Left lung (tissue), 10 donors: Measurements from ENCODE around the gene SMIM38. TPM values are rescaled to one million over a fixed set of nuclear protein-coding genes. Genes with fewer than 3 reads are reported as not detected.
"Not testable (repeated sequence)": the region's sequence is repeated elsewhere in the genome, so short reads cannot be mapped to it uniquely, and the experiment has no call there.

ENCODE experiments used
- ATAC-seq: fragments of 200-7000 bp; cut with Tn5 transposase; one replicate; pipeline ENCODE4 v1.9.1; 2020; ENCODE audit warnings: moderate library complexity
- DNase-seq, 4 donors: peaks; one replicate each; pipeline ENCODE4 v3.0.0-alpha.2; 2013 to 2020
- H3K27ac ChIP-seq, 2 donors: fragments of 200-600 bp; sonication (generic) in 1 of 2; one replicate each; pipeline versions ENCODE4 v1.5.0 to v1.8.0; 2020 to 2021
- H3K27me3 ChIP-seq, 2 donors: fragments of 200-600 bp; sonication (generic) in 1 of 2; one replicate each; pipeline versions ENCODE4 v1.5.0 to v1.8.0; 2020 to 2021
- H3K36me3 ChIP-seq, 2 donors: fragments of 200-600 bp; sonication (generic) in 1 of 2; one replicate each; pipeline versions ENCODE4 v1.5.0 to v1.8.0; 2020 to 2021
- H3K4me1 ChIP-seq, 2 donors: fragments of 200-600 bp; one replicate each; pipeline ENCODE4 v1.8.0; 2021
- H3K4me3 ChIP-seq, 2 donors: fragments of 200-600 bp; sonication (generic) in 1 of 2; one replicate each; pipeline versions ENCODE4 v1.5.0 to v1.8.0; 2020 to 2021; ENCODE audit warnings: mild to moderate bottlenecking in 1 of 2
- H3K9me3 ChIP-seq, 2 donors: fragments of 200-600 bp; sonication (generic) in 1 of 2; one replicate each; pipeline versions ENCODE4 v1.5.0 to v1.8.0; 2020 to 2021
- CTCF ChIP-seq, 2 donors: fragments of 200-600 bp; sonication (generic) in 1 of 2; IDR thresholded peaks; one replicate each; pipeline versions ENCODE4 v1.5.0 to v1.8.0; 2021; ENCODE audit warnings: antibody characterized with exemption in 2 of 2
- intact Hi-C, 2 donors: fragments of 100-400 bp; cut with DNase I; formaldehyde crosslinking; loops; one replicate each; pipeline versions ENCODE4 v1.11.2 to v1.14.2; 2022
- polyA plus RNA-seq, 6 donors: library from polyadenylated mRNA; unstranded; fragments of 120-200 nt; gene quantifications; one replicate each; pipeline ENCODE4 v1.2.1, GENCODE V29; 2013; ENCODE audit not compliant: insufficient read length in 6 of 6
- total RNA-seq, 2 donors: library from RNA; stranded (reverse); fragmentation: NEBNext Ultra II Directional; extraction: Animal tissue kit (Norgen Biotek cat#: 25700); gene quantifications; one replicate each; pipeline ENCODE4 v1.2.1, GENCODE V29; 2021
- donor health status: DM: no; HTN: yes; CAD: no.
- donor health status: DM: no; HTN: no; CAD: no.

Gene SMIM38
- total and polyA plus RNA-seq, 8 donors, result 0.09 to 1.3 (median 0.68) TPM

GRCh38 chr11:69134957-69135356 is 20.8 kb upstream of the SMIM38 start:
- intact Hi-C loops, result no loop called here
- Histone ChIP-seq H3K4me3 (no peak overlapping the region), H3K27me3 (no peaks in the 10 kb centered on the region), H3K9me3 (peaks cover 0 to 8% of the 10 kb centered on the region in 2 donors), H3K4me1 (peaks cover 0 to 7% of the 10 kb centered on the region in 2 donors), H3K36me3 (no peaks in the 10 kb centered on the region), H3K27ac (no peak overlapping the region)
- no peak for TF ChIP-seq CTCF (IDR thresholded peaks at IDR 0.05)
- ATAC-seq, result no peak
- peak in 1 of 4 donors; percentile 19 for DNase-seq

DNA sequence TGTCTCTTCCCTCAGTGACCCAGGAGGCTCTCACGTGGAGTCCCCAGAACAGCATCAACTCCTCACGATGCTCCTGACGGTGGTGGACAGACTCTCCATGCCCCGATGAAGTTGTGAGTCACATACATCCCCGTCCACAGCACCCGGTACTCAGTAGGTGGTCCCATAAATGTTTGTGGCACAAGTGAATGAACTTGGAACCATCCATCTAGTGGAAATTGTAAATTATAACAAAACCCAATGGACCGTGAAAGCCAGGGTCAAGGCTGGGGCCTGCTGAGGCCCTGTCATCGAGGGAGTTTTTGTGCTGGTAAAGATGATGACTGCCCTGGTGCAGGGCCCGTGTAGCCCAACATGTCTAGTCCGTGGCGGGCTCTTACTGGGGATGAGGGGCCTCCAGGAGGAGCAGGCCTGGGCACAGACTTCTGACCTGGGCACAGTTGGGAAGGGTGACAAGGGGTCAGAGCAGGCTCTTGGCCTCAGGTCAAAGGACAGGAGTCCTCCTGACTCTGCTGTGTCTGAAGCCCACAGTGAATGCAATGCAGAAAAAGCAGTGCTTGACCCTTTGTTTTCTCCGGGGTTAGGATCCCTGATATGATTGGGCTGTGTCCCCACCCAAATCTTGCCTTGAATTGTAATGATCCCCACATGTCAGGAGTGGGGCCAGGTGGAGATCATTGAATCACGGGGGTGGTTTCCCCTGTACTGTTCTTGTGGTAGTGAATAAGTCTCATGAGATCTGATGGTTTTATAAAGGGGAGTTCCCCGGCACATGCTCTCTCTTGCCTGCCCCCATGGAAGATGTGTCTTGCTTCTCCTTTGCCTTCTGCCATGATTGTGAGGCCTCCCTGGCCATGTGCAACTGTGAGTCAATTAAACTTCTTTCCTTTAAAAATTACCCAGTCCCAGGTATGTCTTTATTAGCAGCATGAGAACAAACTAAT is 20.0 kb upstream of the SMIM38 start:
- intact Hi-C loops, result no loop called here
- Histone ChIP-seq H3K9me3 (peaks cover 0 to 8% of the 10 kb centered on the region in 2 donors), H3K27ac (no peak overlapping the region), H3K27me3 (no peaks in the 10 kb centered on the region), H3K4me1 (peaks cover 0 to 7% of the 10 kb centered on the region in 2 donors), H3K36me3 (no peaks in the 10 kb centered on the region), H3K4me3 (no peak overlapping the region)
- TF ChIP-seq CTCF (IDR thresholded peaks at IDR 0.05), result no peak
- peak in 1 of 4 donors; percentile 19 for DNase-seq
- no peak for ATAC-seq

DNA sequence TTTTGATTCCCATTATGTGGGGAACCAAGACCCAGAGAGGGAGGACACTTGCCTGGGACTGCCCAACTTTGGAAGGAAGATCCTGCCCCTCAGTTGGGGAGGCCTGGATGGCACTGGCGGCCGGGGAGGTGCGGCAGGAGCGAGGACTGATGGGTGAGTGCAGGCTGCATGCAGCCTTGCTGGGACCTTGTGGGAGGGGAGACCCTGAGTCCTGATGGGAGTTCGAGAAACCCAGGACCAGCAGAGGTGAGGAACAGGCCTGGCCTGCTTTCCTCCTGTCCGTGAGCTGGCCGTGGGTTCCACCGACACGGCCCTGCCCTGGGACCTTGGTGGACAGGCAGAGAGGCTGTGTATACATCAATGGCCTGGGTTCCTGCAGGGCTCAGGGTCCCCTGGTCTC is 19.3 kb upstream of the SMIM38 start:
- DNase-seq (peak in 2 of 4 donors; percentile 13 to 59), ATAC-seq (no peak)
- H3K27ac ChIP-seq, result no peak overlapping the region
- H3K9me3 ChIP-seq, result peaks cover 0 to 8% of the 10 kb centered on the region in 2 donors
- intact Hi-C loops, result no loop called here
- no peak for TF ChIP-seq CTCF (IDR thresholded peaks at IDR 0.05)
- H3K4me3 ChIP-seq, result no peak overlapping the region
- H3K36me3 ChIP-seq, result no peaks in the 10 kb centered on the region
- peaks cover 0 to 6% of the 10 kb centered on the region in 2 donors for H3K4me1 ChIP-seq
- no peaks in the 10 kb centered on the region for H3K27me3 ChIP-seq

DNA sequence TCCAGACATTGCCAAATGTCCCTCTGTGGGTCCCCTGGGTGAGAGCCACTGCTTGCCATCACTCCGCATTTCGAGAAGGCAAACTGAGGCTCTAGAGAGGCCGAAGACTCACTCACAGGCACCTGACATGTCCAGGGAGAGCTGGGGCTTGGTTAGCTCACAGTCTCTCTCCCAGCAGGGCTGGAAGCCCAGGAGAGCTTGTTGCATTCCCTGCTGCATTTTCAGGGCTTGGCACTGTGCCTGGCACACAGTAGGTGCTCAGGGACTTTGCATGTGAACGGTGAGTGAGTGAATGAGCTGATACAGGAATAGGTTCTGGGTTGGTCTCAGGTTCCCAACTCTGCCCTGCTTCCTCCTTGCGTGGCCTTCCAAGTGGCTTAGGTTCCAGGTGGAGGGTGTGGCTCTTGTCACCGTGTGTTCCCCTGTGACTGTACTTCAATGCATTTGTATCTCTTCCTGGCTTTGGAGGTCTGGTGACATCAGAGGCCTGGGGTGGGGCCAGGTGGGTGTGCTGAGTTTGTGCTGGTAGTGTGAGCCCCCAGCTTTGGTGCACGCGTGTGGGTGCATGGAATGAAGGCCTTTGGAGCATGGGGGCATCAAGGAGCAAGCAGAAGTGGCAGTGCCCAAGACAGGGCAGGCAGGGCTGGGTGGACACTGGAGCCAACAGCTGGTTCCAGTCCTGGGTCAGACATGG is 18.4 kb upstream of the SMIM38 start:
- H3K4me1 ChIP-seq, result no peaks in the 10 kb centered on the region
- TF ChIP-seq CTCF (IDR thresholded peaks at IDR 0.05), result no peak
- DNase-seq (peak in 1 of 4 donors; percentile 25), ATAC-seq (peak; percentile 42)
- H3K27ac ChIP-seq, result no peak overlapping the region
- no peaks in the 10 kb centered on the region for H3K36me3 ChIP-seq
- intact Hi-C loops, result no loop called here
- H3K4me3 ChIP-seq, result no peak overlapping the region
- H3K27me3 ChIP-seq, result no peaks in the 10 kb centered on the region
- peaks cover 0 to 8% of the 10 kb centered on the region in 2 donors for H3K9me3 ChIP-seq

GRCh38 chr11:69138265-69138664 is 17.5 kb upstream of the SMIM38 start:
- Histone ChIP-seq H3K4me3 (no peak overlapping the region), H3K36me3 (no peaks in the 10 kb centered on the region), H3K27ac (no peak overlapping the region), H3K27me3 (no peaks in the 10 kb centered on the region), H3K4me1 (no peaks in the 10 kb centered on the region), H3K9me3 (peaks cover 0 to 3% of the 10 kb centered on the region in 2 donors)
- intact Hi-C loops, result no loop called here
- ATAC-seq, result peak; percentile 41
- DNase-seq, result peak in 1 of 4 donors; percentile 28
- no peak for TF ChIP-seq CTCF (IDR thresholded peaks at IDR 0.05)

DNA sequence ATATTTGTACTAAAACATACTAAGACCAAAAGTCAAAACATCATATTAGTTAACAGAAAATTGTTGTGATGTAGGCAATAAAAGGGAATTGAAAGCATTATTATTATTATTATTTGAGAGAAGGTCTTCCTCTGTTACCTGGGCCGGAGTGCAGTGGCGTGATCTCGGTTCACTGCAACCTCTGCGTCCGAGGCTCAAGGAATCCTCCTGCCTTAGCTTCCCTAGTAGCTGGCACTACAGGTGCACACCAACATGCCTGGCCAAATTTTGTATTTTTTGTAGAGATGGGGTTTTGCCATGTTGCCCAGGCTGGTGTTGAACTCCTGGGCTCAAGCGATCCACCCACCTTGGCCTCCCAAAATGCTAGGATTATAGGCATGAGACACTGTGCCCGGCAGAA is 15.6 kb upstream of the SMIM38 start:
- H3K27me3 ChIP-seq, H3K36me3 ChIP-seq, ATAC-seq, H3K4me3 ChIP-seq, intact Hi-C loops, H3K9me3 ChIP-seq, H3K4me1 ChIP-seq, H3K27ac ChIP-seq: not testable (repeated sequence)
- peak in 1 of 4 donors; percentile 18 for DNase-seq
